ENCODE results near the gene KCNJ6.
A peak's percentile ranks its signal among the peaks of the same experiment; 100 is the strongest.

KCNJ6 gene, protein sequence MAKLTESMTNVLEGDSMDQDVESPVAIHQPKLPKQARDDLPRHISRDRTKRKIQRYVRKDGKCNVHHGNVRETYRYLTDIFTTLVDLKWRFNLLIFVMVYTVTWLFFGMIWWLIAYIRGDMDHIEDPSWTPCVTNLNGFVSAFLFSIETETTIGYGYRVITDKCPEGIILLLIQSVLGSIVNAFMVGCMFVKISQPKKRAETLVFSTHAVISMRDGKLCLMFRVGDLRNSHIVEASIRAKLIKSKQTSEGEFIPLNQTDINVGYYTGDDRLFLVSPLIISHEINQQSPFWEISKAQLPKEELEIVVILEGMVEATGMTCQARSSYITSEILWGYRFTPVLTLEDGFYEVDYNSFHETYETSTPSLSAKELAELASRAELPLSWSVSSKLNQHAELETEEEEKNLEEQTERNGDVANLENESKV

GRCh38 chr21:37916310-37917051 lies at the start of gene KCNJ6:
Gene KCNJ6 (minus strand): TSS chr21:37916457. CDS start chr21:37840682, 75,775 bp downstream.
- Mint-ChIP-seq H3K36me3 (ENCODE audit: low read depth) (no peaks in the 10 kb centered on the region), H3K4me3 (peak within 1 kb of the TSS; percentile 74 to 86 (median 80)), H3K9me3 (no peaks in the 10 kb centered on the region), H3K27me3 (ENCODE audit: low read depth) (peaks cover 99% of the 10 kb centered on the region), H3K27ac (no peak within 1 kb of the TSS), H3K4me1 (peaks cover 25% of the 10 kb centered on the region)
- TF ChIP-seq, protein P1, sequence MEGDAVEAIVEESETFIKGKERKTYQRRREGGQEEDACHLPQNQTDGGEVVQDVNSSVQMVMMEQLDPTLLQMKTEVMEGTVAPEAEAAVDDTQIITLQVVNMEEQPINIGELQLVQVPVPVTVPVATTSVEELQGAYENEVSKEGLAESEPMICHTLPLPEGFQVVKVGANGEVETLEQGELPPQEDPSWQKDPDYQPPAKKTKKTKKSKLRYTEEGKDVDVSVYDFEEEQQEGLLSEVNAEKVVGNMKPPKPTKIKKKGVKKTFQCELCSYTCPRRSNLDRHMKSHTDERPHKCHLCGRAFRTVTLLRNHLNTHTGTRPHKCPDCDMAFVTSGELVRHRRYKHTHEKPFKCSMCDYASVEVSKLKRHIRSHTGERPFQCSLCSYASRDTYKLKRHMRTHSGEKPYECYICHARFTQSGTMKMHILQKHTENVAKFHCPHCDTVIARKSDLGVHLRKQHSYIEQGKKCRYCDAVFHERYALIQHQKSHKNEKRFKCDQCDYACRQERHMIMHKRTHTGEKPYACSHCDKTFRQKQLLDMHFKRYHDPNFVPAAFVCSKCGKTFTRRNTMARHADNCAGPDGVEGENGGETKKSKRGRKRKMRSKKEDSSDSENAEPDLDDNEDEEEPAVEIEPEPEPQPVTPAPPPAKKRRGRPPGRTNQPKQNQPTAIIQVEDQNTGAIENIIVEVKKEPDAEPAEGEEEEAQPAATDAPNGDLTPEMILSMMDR (IDR thresholded peaks at IDR 0.05; ENCODE audit: unreplicated experiment in 3 of 3) = peak; percentile 71 to 83 (median 72)

- TF ChIP-seq, protein P1 (IDR thresholded peaks at IDR 0.05; ENCODE audit: unreplicated experiment in 3 of 3) = no peak
- Mint-ChIP-seq H3K4me3 (no peak overlapping the region), H3K4me1 (no peaks in the 10 kb centered on the region), H3K27me3 (ENCODE audit: low read depth) (peaks cover 14% of the 10 kb centered on the region), H3K27ac (no peak overlapping the region), H3K9me3 (no peaks in the 10 kb centered on the region), H3K36me3 (ENCODE audit: low read depth) (no peaks in the 10 kb centered on the region)
These were observed 49.0 kb upstream of the KCNJ6 start for GRCh38 chr21:37965088-37965805.

- Mint-ChIP-seq H3K27ac (no peak overlapping the region), H3K36me3 (ENCODE audit: low read depth) (no peaks in the 10 kb centered on the region), H3K4me1 (no peaks in the 10 kb centered on the region), H3K4me3 (no peak overlapping the region), H3K9me3 (no peaks in the 10 kb centered on the region), H3K27me3 (ENCODE audit: low read depth) (peaks cover 39% of the 10 kb centered on the region)
- TF ChIP-seq, protein P1 (IDR thresholded peaks at IDR 0.05; ENCODE audit: unreplicated experiment in 3 of 3) = no peak
These were observed 42.3 kb upstream of the KCNJ6 start for GRCh38 chr21:37958537-37958936.

DNA sequence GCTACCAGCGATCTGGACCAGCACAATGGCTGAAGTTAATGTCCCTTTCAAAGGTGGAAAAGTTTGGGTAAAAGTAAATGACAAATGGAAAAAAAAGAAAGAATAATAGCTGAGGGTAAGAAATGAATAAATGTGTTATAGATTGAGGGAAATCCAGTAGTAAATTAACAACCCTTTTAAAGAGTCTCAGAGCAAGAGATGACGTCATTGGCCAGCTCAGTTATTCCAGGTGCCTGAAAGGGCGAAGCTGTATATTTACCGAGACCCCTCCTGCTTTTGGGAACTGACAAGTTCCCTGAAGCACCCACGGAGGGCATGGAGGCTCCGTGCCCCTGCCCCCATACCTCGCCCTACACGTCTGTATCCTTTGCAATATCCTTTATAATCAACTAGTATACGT lies 40.5 kb upstream of the KCNJ6 start:
- Mint-ChIP-seq H3K4me1 (no peaks in the 10 kb centered on the region), H3K27me3 (ENCODE audit: low read depth) (peaks cover 43% of the 10 kb centered on the region), H3K27ac (no peak overlapping the region), H3K36me3 (ENCODE audit: low read depth) (no peaks in the 10 kb centered on the region), H3K9me3 (no peaks in the 10 kb centered on the region), H3K4me3 (no peak overlapping the region)
- TF ChIP-seq, protein P1 (IDR thresholded peaks at IDR 0.05; ENCODE audit: unreplicated experiment in 3 of 3) = no peak

GRCh38 chr21:37945036-37945435 lies 28.8 kb upstream of the KCNJ6 start:
- Mint-ChIP-seq H3K4me3 (no peak overlapping the region), H3K27ac (no peak overlapping the region), H3K36me3 (ENCODE audit: low read depth) (no peaks in the 10 kb centered on the region), H3K4me1 (no peaks in the 10 kb centered on the region), H3K27me3 (ENCODE audit: low read depth) (peaks cover 4% of the 10 kb centered on the region), H3K9me3 (peaks cover 4% of the 10 kb centered on the region)
- TF ChIP-seq, protein P1 (IDR thresholded peaks at IDR 0.05; ENCODE audit: unreplicated experiment in 3 of 3) = no peak
